ENCODE measurements around the gene AKR1C4.
"Not testable (repeated sequence)": the region's sequence is repeated elsewhere in the genome, so short reads cannot be mapped to it uniquely, and the experiment has no call there.

AKR1C4 gene

DNA sequence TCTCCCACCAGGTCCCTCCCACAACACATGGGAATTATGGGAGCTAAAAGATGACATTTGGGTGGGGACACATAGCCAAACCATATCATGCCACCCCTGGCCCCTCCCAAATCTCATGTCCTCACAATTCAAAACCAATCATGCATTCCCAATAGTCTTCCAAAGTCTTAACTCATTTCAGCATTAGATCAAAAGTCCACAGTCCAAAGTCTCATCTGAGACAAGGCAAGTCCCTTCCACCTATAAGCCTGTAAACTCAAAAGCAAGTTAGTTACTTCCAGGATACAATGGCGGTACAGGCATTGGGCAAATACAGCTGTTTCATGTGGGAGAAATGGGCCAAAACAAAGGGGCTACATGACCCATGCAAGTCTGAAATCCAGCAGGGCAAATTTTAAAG lies 13.1 kb downstream of the AKR1C4 start:
- DNase-seq = not testable (repeated sequence)

GRCh38 chr10:5210261-5210660 lies 13.6 kb downstream of the AKR1C4 start:
- DNase-seq = not testable (repeated sequence)

DNA sequence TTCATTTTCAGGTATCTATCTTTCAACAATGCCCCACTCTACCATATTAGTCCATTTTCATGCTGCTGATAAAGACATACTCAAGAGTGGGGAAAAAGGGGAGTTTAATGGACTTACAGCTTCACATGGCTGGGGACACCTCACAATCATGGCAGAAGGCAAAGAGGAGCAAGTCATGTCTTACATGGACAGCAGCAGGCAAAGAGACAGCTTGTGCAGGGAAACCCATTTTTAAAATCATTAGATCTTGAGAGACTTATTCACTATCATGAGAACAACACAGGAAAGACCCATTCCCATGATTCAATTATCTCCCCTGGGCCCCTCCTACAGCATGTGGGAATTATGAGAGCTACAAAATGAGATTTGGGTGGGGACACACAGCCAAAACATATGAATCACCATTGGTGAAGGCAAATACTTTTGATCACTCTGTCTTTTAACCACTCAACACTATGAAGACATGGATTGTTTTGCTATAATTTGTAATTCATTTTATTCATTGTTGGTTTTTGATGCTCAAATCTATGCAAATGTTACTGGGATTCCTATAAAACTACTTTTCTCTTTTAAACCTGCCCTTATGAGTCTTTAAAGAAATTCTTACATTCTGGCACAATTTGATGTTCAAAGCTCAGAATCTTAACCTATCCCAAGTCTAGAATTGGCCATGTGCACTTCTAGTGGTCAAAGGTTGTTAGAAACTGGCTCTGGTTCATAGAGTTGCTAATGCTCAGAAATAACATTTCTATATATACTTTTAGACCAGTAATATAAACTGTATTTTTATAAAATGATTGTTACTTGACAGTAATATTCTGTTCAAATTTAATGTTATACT lies 15.3 kb downstream of the AKR1C4 start:
- no peak for DNase-seq

GRCh38 chr10:5216801-5217200 lies 20.2 kb downstream of the AKR1C4 start:
- DNase-seq = no peak

DNA sequence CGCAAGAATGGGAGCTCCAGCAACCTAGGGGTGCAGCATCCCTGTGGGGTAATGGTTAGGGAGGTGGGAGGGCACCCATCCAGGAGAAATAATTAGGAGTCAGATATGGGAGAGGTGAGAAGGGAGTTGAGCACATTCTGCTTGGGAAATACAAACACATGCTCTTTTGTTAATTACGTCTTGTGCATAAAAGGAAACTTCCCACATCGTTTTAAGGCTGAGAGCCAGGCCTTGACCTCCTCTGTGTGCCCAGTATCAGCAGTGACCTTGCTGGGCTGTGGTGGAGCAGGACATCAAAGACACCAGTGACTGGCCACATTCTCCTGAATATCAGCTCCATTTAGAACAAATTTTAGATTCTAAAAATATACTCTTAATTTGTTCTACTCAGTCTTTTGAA lies 22.6 kb downstream of the AKR1C4 start:
- DNase-seq = no peak

- not testable (repeated sequence) for DNase-seq
Measured at GRCh38 chr10:5222942-5223341, 26.3 kb downstream of the AKR1C4 start.

DNA sequence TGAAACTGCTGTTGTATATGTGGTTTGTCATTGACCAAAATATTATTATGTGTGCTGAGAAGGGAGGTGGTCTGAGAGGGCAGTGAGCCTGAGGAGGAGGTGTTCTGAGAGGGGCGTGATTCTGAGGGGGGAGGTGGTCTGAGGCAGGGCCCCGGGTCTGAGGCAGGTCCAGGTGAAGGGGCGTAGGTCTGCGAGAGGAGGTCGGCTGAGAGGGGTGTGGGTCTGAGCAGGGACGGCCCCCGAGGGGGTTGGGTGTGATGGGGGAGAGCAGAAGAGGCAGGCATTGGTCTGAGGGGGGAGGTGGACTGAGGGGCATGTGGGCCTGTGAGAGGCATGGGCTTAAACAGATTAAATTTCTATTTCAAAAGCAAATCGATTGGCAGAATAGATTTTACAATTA lies 32.4 kb downstream of the AKR1C4 start:
- no peak for DNase-seq

- DNase-seq = no peak
Measured at GRCh38 chr10:5233324-5233723, 36.7 kb downstream of the AKR1C4 start.

- DNase-seq = no peak
Measured at GRCh38 chr10:5234106-5234860, 37.6 kb downstream of the AKR1C4 start.

DNA sequence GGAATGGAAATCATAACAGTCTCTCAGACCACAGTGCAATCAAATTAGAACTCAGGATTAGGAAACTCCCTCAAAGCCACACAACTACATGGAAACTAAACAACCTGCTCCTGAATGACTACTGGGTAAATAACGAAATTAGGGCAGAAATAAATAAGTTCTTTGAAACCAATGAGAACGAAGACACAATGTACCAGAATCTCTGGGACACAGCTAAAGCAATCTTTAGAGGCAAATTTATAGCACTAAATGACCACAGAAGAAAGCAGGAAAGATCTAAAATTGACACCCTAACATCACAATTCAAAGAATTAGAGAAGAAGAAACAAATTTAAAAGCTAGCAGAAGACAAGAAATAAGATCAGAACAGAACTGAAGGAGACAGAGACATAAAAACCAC lies 40.9 kb downstream of the AKR1C4 start:
- not testable (repeated sequence) for DNase-seq

DNA sequence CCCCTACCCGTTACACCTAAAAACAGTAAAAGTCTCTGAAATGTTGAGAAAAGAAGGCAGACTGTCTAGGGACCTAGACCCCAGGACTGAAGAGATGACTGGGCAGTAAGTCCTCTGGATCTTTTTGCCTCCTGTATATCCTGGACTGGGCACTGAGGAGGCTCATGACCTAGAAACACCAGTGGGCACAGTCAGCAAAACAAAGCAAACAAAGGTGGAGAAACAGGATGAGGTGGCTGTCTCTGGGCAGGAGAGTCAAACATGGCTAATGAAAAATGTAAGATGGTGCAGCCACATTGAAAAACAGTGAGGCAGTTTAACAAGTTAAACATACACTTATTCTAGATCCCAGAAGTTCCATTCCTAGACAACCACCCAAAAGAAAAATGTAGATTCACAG lies 45.9 kb downstream of the AKR1C4 start:
- DNase-seq = no peak

- no peak for DNase-seq
Measured at GRCh38 chr10:5243521-5243987, 46.9 kb downstream of the AKR1C4 start.

- DNase-seq = no peak
Measured at GRCh38 chr10:5252177-5253037, 55.8 kb downstream of the AKR1C4 start.

DNA sequence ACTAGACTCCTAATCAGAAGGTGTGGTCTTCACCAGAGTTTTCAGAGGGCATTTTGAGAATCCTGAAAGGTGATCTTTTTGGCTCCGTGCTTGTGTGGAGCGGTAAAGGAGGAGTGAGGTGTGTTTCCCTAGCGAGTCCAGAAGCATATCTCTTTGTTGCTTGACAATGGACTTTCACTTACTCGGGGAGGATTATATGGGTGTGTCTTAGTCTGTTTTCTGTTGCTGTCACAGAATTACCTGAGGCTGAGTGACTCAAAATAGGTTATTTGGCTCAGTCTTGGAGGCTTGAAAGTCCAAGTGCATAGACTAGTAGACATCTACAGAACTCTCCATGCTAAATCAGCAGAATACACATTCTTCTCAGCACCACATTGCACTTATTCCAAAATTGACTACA lies 57.9 kb downstream of the AKR1C4 start:
- no peak for DNase-seq

GRCh38 chr10:5257768-5258167 lies 61.1 kb downstream of the AKR1C4 start:
- DNase-seq = not testable (repeated sequence)

GRCh38 chr10:5259132-5259951 lies 62.7 kb downstream of the AKR1C4 start:
- no peak for DNase-seq

DNA sequence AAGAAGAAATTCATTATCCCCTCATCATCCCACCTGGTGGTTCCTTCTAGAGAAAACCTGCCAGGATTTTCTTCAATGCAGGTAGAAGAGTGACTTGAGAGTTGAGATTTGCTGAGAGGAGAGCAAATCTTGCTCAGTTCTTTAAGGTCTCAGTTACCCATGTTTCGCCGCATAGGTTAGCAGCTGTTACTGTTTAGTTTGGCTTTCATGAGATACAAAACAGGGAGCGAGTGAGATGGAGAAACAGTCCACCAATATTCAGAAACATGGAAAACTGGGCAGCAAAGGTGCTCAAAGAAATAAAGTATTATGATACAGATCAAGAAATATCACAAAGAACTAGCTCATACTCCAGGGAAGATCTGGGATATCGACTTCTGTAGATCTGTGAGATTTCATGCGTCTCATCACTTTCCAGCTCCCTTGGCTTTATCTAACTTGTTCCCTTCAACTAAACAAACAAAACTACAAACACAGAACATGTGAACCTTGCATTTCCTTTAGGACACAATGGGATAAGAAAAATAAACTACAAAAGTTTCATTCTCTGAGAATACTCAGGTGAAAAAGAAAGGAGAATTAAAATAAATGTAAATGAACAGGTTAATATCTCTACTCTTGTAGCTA lies 63.4 kb downstream of the AKR1C4 start:
- no peak for DNase-seq

GRCh38 chr10:5260828-5261227 lies 64.2 kb downstream of the AKR1C4 start:
- DNase-seq = no peak

- no peak for DNase-seq
Measured at GRCh38 chr10:5265139-5265538, 68.5 kb downstream of the AKR1C4 start.

- no peak for DNase-seq
Measured at GRCh38 chr10:5266351-5266750, 69.7 kb downstream of the AKR1C4 start.

DNA sequence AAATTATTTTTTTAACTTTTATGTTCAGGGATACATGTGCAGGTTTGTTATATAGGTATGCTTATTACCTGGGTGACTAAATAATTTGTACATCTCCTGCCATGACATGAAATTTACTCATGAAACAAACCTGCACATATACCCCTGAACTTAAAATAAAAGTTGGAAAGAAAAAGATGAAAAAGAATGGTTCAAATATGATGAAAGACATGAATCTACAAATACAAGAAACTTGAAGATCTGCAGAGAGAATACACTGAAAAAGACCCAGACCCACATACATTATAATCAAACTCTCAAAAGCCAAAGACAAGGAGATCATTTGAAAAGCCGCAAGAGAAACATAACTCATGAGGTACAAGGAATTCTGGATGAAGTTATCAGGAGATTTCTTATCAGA lies 70.2 kb downstream of the AKR1C4 start:
- DNase-seq = no peak

- no peak for DNase-seq
Measured at GRCh38 chr10:5268234-5268633, 71.6 kb downstream of the AKR1C4 start.

All from NCI-H2107 (cell line).